NCI-H345 treated with DMSO at 0.1 percent for 48 hours (cell line): Measurements from ENCODE around the gene PRKCH.

ENCODE experiments used
- DNase-seq: peaks from one replicate; lab custom pipeline; 2025; ENCODE audit not compliant: unreplicated experiment; lab: John Stamatoyannopoulos, UW

PRKCH gene

DNA sequence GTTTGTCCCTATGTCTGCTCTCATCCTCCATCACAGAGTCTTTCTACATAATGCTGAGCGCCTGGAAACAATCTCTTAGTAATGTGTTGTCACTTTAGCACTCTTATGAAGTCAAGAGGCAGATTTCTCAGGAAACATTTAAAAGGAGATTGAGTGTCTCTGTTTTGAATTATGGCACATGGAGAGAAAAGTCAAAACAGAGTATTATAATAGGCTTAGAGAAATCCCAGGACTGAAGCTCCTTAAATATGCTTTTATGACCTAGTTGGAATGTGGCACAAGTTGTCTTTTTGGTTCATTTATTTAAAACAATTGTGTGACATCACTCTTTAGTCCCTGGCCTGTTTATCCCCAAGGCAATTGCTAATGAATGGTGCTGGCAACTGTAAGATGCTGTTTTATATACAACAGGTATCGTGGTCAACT lies 256.1 kb downstream of the PRKCH start:
- DNase-seq = no peak

DNA sequence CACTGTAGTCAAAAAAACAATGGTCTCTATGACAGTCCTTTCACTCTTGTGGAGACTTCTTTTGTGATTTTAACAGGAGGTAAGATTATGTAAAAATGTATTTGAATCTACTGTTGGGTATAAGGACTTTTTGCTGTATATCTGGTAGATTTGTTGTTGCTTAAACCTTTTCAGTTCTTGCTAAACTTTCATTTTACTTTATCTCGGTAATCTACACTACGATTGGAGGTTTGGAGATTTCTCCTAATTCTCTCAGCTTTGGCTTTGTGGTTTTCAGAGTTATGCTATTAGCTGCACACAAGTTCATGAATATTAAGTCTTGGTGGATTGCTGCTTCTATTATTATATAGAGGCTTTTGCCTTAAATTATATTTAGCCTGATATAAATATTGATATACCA lies 257.4 kb downstream of the PRKCH start:
- no peak for DNase-seq

DNA sequence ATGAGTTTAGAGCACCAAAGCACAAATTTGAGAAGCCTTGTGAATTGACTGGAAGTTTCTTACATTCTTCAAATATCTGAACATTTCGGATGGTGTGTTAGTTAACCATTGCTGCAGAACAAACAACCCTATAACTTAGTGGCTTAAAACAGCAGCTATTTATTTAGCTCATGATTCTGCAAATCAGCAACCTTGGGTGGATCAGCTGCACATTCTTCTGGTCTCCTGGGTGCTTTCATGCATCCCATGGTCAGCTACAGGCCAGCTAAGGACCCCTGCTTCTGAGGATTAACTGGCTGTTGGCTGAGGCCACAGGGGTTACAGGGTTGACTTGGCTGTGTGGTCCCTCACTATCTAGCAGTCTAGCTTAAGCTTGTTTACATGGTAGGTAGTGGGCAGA lies 260.0 kb downstream of the PRKCH start:
- no peak for DNase-seq

DNA sequence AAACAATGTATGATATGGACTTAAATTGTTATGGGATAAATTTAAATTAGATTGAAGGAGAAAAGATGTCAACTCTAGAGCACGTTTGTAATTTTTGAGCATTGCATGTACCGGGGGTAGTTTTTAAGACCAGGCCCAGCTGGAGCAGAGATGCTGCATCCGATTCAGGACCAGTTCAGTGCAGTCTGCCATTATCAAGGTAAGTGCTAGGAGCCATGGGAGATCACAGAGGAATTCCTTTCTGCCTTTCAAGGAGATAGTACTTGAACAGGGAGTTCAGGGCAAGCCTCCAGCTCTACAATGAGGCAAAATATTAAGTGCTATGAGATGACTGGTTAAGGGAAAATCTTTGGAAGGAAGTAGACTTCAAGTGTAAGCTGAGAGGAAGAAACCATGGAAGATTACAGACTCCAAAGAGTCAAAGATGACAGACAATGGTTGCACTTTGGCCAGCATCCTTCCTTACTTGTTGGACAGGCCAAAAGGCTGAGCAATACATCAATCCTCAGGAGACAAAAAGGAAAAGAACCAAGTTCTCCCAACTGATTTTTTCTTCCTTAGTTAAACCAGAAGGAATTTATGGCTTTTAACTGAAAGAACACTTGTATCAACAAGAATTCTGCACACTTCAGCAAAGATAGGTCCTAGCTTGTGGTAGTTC lies 260.7 kb downstream of the PRKCH start:
- DNase-seq = no peak

DNA sequence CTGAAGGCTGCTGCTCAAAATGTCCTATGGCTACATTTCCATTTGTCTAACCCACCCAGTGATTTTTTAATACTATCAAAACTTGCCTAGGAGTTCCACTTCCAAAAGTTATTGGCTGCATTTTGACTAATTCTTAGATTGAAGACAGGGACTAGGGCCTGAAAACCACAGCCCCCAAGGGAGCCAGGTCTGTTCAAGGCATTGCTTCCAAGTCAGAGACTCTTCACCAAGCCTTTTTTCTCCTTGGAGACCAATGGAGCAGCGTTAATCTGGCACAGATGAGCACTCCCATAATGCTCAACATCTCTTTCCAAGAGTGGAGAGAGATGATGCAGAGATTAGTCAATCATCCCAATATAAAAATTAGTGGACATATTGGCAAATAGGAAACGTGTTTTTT lies 261.4 kb downstream of the PRKCH start:
- no peak for DNase-seq

DNA sequence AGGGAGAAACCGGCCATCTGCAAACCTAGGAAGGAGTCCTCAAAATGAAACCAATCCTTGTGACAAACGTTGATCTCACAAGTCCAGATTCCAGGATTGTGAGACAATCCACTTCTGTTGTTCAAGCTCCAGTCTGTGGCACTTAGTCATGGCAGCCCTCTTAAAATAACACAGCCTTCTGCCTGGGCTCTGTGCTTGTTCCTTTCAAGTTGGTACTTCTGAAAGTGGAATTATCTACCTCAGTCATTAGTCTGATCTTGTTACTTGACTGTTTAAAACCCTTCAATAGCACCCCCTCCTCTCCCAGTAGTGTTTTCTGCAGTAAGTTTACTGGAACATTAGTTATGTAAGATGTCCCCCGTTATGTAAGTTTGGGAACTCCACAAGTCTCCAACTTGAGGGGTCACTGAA lies 263.0 kb downstream of the PRKCH start:
- no peak for DNase-seq

DNA sequence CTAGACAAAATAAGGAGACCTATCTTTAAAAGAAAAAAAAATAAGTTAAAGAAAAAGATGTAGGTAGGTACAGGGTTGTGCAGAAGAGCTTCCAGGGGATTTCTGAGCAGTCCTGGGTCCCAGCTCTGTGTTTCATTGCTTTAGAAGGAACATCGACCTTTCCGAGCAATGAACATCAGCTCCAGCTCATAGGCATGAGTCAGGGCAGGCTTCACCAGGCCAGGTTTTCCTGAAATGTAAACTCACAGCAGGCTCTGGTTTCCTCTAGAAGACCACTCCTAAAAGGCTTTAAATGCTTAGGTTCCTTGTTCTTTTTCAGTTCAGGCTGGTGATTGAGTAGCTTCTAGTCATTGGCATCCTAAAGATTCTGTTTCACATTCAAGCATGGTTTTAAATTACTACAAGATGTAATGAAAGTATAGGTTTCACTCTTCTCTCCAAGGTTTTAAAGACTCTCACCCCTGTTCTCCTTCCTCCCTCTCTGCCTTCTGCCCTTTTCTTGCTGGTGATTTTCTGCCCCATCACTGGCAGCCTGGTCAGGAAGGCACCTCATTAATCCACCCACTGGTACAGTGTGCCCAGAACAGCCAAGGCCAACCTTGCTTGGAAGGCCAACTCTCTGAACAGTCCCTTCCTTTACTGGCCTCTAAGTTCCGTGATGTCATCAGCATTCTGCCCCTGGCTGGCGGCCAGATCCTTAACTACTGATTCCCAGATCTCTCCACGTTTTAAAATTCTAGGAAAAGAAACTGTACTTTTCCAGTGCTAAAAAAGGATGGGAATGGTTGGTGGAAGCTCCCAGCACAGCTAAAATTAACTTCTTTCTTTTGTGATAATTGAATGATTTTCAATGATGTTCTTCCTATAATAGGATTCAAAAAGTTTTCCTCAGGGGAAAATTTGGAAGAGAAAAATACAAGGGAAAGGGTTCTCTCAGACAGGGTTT lies 264.5 kb downstream of the PRKCH start:
- no peak for DNase-seq

DNA sequence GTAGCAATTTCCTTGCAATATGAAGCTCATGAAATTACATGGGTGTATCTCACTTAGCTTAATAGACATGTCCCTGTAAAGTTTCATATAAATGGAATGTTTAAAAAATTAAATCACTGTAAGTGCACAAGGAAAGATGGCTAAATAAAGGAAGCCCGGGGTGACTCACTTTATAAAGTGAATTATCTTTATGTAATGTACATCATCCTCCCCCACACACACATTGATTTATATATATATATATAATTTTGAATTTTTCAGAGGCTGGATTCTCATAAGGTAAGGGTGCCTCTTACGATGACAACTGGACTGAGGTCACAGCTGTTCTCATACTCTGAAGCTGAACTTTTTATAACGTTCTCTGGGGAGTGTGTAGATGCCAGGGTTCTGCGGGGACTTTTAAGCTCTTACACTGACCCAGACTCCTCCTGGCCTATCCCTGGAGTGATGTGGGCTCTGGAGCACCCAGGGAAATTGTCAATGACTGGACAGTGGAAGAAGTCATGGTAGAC lies 265.2 kb downstream of the PRKCH start:
- no peak for DNase-seq

DNA sequence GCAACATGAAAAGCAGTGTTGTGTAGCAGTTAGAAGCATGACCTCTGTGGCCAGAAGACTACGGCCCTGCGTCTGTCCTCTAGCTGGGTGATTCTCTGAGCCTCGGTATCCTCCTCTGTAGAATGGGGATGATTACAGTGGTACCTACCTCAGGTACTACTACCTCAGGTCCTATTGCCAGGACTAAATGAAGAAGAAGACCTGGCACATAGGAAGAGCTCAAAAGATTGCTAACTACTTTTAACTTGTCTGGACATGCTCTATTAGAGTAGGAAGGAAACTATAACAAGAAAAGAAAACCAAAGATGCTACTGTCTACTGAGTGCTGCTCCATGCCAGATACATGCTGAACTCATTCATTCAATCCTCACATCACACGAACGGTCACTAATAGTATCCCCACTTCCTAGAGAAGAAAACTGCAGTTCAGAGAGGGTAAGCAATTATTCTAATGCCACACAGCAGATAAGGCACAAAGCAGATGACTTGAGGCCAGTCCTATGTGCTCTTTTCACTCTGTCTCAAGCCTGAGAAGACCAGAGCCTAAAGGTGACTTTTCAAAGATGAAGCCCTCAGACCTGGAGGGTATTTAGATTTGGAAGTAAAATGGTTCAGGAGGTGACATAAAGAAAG lies 265.8 kb downstream of the PRKCH start:
- no peak for DNase-seq

DNA sequence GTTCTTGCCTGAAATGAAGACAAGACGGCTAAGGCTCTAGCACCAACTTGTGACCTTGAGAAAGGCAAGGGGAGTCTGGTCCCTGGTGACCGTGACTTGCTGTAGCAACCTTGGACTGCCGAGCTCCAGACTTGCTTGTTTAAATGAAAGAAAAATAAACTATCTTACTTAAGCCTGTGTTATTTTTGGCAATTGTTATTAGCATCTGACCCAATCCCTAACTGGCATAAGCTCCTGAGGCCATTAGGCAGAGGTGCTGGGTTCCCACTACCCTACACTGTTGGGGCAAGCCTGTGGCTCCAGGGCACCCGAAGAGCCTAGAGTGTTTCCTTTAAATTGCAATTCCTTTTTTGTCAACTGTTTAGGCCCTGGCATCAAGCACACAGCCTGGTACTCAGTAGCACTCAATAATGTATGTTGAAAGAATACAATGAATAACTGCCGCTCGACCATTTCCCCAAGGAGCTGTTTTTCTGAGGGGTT lies 267.1 kb downstream of the PRKCH start:
- DNase-seq = no peak

DNA sequence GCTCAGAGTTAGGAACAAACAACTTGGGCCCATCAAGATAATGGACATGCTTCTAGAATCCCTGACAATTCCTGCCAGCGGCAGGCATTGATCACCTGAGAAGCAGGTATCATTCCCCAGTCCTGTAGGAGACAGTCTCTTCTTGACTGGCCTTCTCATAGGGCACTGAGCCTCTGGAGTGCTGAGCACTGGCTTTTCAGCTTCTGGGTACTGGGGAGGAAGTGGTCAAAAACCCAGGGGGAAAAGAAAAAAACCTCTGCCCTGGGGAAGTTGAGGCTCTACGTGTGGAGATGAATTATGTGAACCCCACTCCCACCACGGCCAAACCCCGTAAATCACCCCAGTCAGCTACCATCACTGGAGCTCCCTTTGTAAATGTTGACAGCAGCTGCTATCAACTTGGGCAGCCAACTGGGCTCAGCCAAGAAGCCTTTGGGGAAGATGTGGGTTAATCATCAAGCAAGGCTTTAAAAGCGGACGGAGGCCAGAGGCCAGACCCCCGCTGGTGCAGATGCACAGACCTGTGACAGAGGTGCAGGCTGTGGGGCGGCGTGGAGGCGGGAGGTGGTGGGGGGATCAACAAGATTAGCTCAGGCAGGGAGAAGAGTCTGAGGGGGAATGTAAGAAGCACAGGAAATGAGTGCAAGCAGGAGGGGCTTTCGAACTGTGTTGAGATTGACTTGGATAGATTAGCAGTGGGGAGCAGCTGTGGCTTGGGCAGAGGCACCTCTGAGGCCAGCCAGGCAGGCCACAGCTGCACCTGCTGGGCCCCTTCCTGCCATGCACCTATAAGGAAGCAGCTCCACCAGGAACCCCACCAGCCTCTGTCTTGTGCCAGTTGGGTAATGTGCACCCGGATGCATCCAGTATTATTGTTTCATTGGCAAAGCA lies 268.6 kb downstream of the PRKCH start:
- DNase-seq = no peak

DNA sequence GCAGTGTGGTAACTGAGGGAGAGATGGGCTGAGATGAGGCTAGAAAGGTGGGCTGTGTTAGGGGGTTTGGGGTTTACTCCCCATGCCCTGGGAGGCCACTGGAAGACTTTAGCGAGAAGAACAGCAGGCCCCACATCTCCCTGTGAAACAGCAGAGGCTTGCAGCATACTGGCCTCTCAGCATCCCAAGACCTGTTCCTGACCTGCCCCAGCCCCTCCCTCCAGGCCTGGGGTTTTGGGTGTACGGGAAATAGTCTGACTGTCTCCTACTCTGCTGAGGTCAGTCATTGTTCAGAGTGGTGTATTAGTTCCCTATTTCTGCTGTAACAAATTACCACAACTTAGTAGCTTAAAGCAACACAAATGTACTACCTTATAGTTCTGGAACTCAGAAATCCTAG lies 270.5 kb downstream of the PRKCH start:
- DNase-seq = no peak

DNA sequence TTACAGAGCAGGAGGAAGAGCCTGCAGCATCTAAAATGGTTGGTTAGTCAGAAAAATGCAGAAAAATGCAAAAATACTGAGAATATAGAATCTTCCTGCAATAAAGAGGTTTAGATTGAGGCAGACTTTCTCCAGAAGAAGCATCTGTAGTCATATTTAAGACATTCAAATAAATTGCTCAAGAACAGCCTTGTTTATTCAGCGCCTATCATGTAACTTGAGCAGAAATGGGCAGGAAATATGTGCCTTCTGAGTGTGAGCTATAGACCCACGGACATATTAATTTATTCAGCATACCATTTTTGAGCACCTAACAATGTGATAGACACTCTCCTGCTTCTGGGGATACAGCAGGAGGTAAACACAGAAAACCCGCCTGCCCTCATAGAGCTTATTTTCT lies 272.0 kb downstream of the PRKCH start:
- no peak for DNase-seq

DNA sequence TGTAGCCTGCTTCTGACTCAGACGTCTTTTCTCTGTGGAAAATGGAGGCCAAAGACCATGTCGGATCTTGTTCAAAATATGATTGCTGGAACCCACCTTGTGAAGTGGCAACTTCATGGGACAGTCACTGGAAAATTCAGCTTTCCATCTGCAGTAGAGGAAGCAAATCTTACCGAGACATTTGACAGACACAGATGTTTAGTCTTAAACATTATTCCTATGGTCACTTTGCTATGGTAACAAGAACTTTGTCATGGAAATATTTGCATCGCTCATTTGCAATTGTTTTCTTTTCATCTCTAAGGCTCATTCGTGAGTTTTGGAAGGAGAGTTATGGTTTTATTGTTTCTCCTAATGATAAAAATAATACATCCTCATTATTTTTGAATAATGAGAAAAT lies 275.6 kb downstream of the PRKCH start:
- no peak for DNase-seq

DNA sequence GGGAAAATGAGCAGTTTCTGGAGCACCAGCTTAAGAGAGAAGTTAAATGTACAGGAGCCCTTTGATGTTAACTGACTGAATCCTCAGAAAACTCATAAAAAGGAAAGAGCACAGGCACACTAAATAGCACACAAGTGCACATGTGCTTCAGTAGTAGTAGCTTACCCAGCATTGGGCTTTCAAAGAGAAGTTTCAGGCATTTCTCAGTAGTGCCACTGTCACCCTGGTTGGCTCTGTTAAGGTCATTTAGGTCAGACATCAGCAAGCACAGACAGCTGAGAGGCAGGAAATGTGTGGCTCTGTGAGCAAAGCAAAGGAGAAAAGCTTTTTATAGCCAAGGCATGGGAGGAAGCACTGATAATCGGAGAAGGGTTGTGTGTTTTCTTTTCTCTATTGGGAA lies 277.6 kb downstream of the PRKCH start:
- no peak for DNase-seq

DNA sequence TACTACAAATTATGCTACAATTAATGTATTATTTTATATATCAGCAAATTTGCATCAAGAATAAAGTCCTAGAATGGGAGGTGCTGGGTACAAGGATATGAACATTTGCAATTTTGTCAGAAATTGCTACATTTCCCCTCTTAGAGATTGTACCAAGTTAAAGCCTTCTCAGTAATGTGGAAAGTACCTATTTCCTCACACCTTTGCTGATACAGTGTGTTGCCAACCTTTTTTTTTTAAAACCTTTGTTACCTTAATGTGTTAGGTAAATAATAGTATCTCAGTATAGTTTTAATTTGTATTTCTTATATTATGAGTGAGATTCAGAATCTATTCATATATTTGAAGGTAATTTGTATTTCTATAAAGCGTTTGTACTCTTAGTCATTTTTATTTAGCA lies 278.6 kb downstream of the PRKCH start:
- DNase-seq = no peak
